ENCODE measurements around the gene DTYMK.

DNA sequence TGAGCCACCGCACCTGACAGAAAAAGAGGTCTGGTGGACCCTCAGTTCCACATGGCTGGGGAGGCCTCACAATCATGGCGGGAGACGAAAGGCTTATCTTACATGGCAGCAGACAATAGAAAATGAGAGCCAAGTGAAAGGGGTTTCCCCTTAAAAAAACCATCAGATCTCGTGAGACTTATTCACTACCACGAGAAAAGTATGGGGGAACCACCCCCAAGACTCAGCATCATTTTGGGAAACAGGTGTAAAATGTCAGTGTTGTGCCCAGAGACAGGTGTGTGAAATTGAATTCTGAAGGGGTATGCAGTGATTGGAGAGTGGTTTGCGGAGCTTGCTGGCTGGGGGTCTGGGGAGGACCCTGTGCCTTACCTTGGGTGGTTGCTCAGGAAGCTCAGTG lies 43.3 kb upstream of the DTYMK start:
- no peak for TF ChIP-seq POLR2A (IDR thresholded peaks at IDR 0.05)
- TF ChIP-seq, protein P1, sequence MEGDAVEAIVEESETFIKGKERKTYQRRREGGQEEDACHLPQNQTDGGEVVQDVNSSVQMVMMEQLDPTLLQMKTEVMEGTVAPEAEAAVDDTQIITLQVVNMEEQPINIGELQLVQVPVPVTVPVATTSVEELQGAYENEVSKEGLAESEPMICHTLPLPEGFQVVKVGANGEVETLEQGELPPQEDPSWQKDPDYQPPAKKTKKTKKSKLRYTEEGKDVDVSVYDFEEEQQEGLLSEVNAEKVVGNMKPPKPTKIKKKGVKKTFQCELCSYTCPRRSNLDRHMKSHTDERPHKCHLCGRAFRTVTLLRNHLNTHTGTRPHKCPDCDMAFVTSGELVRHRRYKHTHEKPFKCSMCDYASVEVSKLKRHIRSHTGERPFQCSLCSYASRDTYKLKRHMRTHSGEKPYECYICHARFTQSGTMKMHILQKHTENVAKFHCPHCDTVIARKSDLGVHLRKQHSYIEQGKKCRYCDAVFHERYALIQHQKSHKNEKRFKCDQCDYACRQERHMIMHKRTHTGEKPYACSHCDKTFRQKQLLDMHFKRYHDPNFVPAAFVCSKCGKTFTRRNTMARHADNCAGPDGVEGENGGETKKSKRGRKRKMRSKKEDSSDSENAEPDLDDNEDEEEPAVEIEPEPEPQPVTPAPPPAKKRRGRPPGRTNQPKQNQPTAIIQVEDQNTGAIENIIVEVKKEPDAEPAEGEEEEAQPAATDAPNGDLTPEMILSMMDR (IDR thresholded peaks at IDR 0.05), result no peak
